Measurements from ENCODE around the gene DPF1.

GRCh38 chr19:38190061-38190460, 34.0 kb downstream of the DPF1 start:
- no peak for TF ChIP-seq ATF3 (IDR thresholded peaks at IDR 0.05)
- TF ChIP-seq REST (IDR thresholded peaks at IDR 0.05), result no peak
- no peak for TF ChIP-seq EGR1 (IDR thresholded peaks at IDR 0.05; ENCODE audit: low read depth in 2 of 2)
- TF ChIP-seq CTCF (IDR thresholded peaks at IDR 0.05; ENCODE audit: low read depth, low read length, missing input control), result no peak
- no peak for TF ChIP-seq RAD21 (IDR thresholded peaks at IDR 0.05)
- TF ChIP-seq SP1 (IDR thresholded peaks at IDR 0.05), result no peak

All from liver (tissue), 3 donors.